Uterus (tissue), 2 donors: ENCODE measurements around the gene FSIP1.

Experiments
- POLR2A ChIP-seq, 2 donors: fragments of 450-650 bp; IDR thresholded peaks; one replicate each; pipeline ENCODE4 v1.6.1; 2016; ENCODE audit warnings: antibody characterized with exemption in 2 of 2, mild to moderate bottlenecking in 1 of 2, moderate library complexity in 1 of 2
- TF ChIP-seq, protein P1 (sequence below), 4 experiments: fragments of 200-600 bp in 2 of 4; fragments of 450-650 bp in 2 of 4; sonication (generic) in 2 of 4; IDR thresholded peaks; one replicate each; pipeline ENCODE4 v1.5.1; 2016 to 2019; ENCODE audit warnings: antibody characterized with exemption in 4 of 4, mild to moderate bottlenecking in 2 of 4, moderate library complexity in 1 of 4

DNA sequence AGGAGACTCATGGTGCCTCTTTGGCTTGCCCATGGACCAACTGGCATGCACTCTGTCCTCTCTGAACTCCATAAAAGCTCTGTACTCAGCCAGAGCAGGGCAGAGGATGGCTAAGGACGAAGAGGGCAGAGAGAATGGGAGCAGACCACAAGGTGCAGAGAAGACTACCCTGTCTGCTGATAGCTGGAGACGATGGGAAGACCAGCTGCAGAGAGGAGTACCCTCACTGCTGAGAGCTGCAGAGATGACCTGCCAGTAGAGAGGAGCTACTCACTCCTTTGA lies 136.7 kb downstream of the FSIP1 start:
- TF ChIP-seq, protein P1, sequence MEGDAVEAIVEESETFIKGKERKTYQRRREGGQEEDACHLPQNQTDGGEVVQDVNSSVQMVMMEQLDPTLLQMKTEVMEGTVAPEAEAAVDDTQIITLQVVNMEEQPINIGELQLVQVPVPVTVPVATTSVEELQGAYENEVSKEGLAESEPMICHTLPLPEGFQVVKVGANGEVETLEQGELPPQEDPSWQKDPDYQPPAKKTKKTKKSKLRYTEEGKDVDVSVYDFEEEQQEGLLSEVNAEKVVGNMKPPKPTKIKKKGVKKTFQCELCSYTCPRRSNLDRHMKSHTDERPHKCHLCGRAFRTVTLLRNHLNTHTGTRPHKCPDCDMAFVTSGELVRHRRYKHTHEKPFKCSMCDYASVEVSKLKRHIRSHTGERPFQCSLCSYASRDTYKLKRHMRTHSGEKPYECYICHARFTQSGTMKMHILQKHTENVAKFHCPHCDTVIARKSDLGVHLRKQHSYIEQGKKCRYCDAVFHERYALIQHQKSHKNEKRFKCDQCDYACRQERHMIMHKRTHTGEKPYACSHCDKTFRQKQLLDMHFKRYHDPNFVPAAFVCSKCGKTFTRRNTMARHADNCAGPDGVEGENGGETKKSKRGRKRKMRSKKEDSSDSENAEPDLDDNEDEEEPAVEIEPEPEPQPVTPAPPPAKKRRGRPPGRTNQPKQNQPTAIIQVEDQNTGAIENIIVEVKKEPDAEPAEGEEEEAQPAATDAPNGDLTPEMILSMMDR (IDR thresholded peaks at IDR 0.05), result no peak
- TF ChIP-seq POLR2A (IDR thresholded peaks at IDR 0.05), result no peak
